ENCODE measurements around the gene SLC16A9.

- TF ChIP-seq CTCF (IDR thresholded peaks at IDR 0.05) (no peak), EP300 (IDR thresholded peaks at IDR 0.05) (no peak)
Measured at GRCh38 chr10:59677253-59677831, 32.3 kb downstream of the SLC16A9 start.

Measured in esophagus muscularis mucosa (tissue), 3 donors.